T-cell (primary cell): ENCODE measurements around the gene TMEM170A. TPM values are rescaled to one million over a fixed set of nuclear protein-coding genes. Genes with fewer than 3 reads are reported as not detected.

Experiments
- ATAC-seq, 4 experiments: fragments of 200-7000 bp in 3 of 4; fragments of 150-1000 bp in 1 of 4; cut with Tn5 transposase; replicated peaks in 1 of 4; 1 replicate in 3 of 4; 2 replicates in 1 of 4; pipeline ENCODE4 v1.10.0; 2021; ENCODE audit warnings: moderate library complexity in 3 of 4, mild to moderate bottlenecking in 2 of 4, moderate number of reproducible peaks in 1 of 4
- CTCF ChIA-PET, 2 donors: fragments of 300-600 bp; sonication (Branson Sonifier 250); formaldehyde crosslinking; loops; one replicate each; lab custom pipeline; 2022; ENCODE audit warnings: antibody characterized with exemption in 2 of 2; lab: Charles Lee
- POLR2A ChIA-PET, 2 donors: fragments of 300-600 bp; sonication (Branson Sonifier 250); formaldehyde crosslinking; loops; one replicate each; lab custom pipeline; 2022; ENCODE audit warnings: antibody characterized with exemption in 2 of 2; lab: Charles Lee
- DNase-seq, 35 experiments: peaks; one replicate each; pipeline versions ENCODE4 v3.0.0 to v3.0.0-alpha.2; 2013 to 2023
- H3K27ac ChIP-seq: one replicate; pipeline ENCODE4 v1.5.1; 2013; ENCODE audit warnings: low read length
- H3K27me3 ChIP-seq, 2 experiments: replicated peaks in 1 of 2; 1 replicate in 1 of 2; 2 replicates in 1 of 2; pipeline versions ENCODE4 v1.6.1 to v1.7.0; 2013; ENCODE audit warnings: low read length in 1 of 2, mixed read lengths in 1 of 2; ENCODE audit not compliant: control insufficient read depth in 2 of 2, insufficient read depth in 2 of 2; ENCODE audit errors: extremely low read depth in 1 of 2
- H3K36me3 ChIP-seq, 2 donors: 1 replicate in 1 of 2; 2 replicates in 1 of 2; pipeline versions ENCODE4 v1.6.1 to v1.7.0; 2013; ENCODE audit warnings: low read length in 1 of 2; ENCODE audit not compliant: control insufficient read depth in 2 of 2, insufficient read depth in 1 of 2; ENCODE audit errors: extremely low read depth in 1 of 2
- H3K4me1 ChIP-seq, 2 experiments: 1 replicate in 1 of 2; 2 replicates in 1 of 2; pipeline versions ENCODE4 v1.6.1 to v1.7.0; 2013; ENCODE audit warnings: low read length in 2 of 2, mixed read lengths in 1 of 2; ENCODE audit not compliant: insufficient read depth in 2 of 2, control insufficient read depth in 1 of 2; ENCODE audit errors: extremely low read depth in 1 of 2
- H3K4me3 ChIP-seq, 2 donors: 1 replicate in 1 of 2; 2 replicates in 1 of 2; pipeline versions ENCODE4 v1.5.1 to v1.7.0; 2013; ENCODE audit warnings: mild to moderate bottlenecking in 2 of 2, low read length in 1 of 2, moderate library complexity in 1 of 2; ENCODE audit not compliant: control insufficient read depth in 1 of 2; ENCODE audit errors: extremely low read depth in 1 of 2
- H3K9me3 ChIP-seq: 2 replicates; pipeline ENCODE4 v1.7.0; 2013
- H3K27ac Mint-ChIP-seq, 2 donors: one replicate each; pipeline ENCODE4 v1.8.0; 2020 to 2021; ENCODE audit warnings: mild to moderate bottlenecking in 2 of 2, mixed read lengths in 2 of 2
- H3K27me3 Mint-ChIP-seq, 2 donors: one replicate each; pipeline ENCODE4 v1.8.0; 2021 to 2022; ENCODE audit warnings: mixed read lengths in 2 of 2
- H3K36me3 Mint-ChIP-seq: one replicate; pipeline ENCODE4 v1.8.0; 2021; ENCODE audit warnings: mixed read lengths
- H3K4me1 Mint-ChIP-seq, 3 donors: one replicate each; pipeline ENCODE4 v1.8.0; 2020 to 2022; ENCODE audit warnings: mixed read lengths in 3 of 3, mild to moderate bottlenecking in 1 of 3
- H3K4me3 Mint-ChIP-seq, 3 donors: one replicate each; pipeline ENCODE4 v1.8.0; 2020 to 2022; ENCODE audit warnings: mild to moderate bottlenecking in 3 of 3, mixed read lengths in 3 of 3, moderate library complexity in 3 of 3
- H3K9me3 Mint-ChIP-seq, 3 donors: one replicate each; pipeline ENCODE4 v1.8.0; 2020 to 2022; ENCODE audit warnings: mixed read lengths in 3 of 3
- WGBS: methylation state at CpG from one replicate; pipeline ENCODE4 v1.1.5; 2013; ENCODE audit warnings: missing lambda C conversion rate; ENCODE audit not compliant: insufficient coverage; 5-methylcytosine and 5-hydroxymethylcytosine counted together
- total RNA-seq, 35 experiments: library from RNA in 6 of 35; stranded (reverse) in 6 of 35; fragments of 120-200 nt in 1 of 35; gene quantifications; one replicate each; pipeline versions ENCODE4 v1.2.1 to v1.2.4 and lab custom pipeline; 2013 to 2026

The TMEM170A gene
- total RNA-seq, 5 donors from 2014 or later (not counting 1 experiment from before 2014, with no cell fraction given) = 37.7 to 45.8 (median 41.9) TPM

DNA sequence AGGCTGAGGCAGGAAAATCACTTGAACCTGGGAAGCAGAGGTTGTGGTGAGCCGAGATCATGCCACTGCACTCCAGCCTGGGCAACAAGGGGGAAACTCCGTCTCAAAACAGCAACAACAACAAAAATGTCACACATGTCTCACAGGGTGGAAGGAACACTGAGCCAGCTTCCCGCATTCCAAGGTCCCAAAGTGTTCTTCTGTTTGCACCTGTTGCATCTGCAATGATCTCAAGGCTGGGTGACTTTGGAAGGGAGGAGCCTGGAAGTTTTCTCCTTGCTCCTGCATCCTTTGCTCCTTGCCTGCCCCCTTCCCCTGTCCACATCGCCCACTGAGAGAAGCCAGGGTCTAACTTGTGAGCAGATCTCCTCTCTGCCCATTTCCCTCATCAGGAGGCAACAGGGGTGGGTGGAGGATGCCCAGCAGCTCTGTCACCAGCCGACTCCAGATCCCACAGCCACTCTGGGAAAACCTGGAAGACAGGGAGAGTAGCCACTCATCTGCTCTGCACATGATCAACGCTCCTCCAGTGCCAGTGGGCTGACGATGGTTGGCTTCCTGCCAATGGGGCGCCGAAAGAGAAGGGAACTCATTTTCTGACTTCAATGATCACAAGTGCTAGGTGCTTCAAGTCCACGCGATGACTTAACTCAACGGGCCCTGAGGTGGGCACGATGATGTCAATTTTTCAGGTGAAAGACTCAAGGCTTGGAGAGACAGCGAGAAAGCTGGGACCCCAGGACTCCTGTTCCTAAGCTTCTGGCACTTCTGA is 18.1 kb upstream of the TMEM170A start:
- Mint-ChIP-seq H3K27me3 (peaks cover 19 to 25% of the 10 kb centered on the region in 2 donors), H3K27ac (no peak overlapping the region), H3K4me3 (no peak overlapping the region), H3K9me3 (no peaks in the 10 kb centered on the region), H3K36me3 (no peaks in the 10 kb centered on the region), H3K4me1 (no peaks in the 10 kb centered on the region)
- Histone ChIP-seq H3K4me1 (no peaks in the 10 kb centered on the region), H3K27ac (no peak overlapping the region), H3K36me3 (no peaks in the 10 kb centered on the region), H3K4me3 (no peak overlapping the region), H3K27me3 (peaks cover 0 to 27% of the 10 kb centered on the region in 2 experiments), H3K9me3 (no peaks in the 10 kb centered on the region)
- ChIA-PET CTCF (interaction anchor here in 1 of 2 donors (1.0 kb wide), 1 partner anchor 11 kb away, joined by 3 read pairs; no protein-coding TSS in a partner anchor), POLR2A (no interaction called here)
- DNase-seq (no peak), ATAC-seq (no peak)
- WGBS = 75% methylated on average over 11 of the region's 14 CpGs

DNA sequence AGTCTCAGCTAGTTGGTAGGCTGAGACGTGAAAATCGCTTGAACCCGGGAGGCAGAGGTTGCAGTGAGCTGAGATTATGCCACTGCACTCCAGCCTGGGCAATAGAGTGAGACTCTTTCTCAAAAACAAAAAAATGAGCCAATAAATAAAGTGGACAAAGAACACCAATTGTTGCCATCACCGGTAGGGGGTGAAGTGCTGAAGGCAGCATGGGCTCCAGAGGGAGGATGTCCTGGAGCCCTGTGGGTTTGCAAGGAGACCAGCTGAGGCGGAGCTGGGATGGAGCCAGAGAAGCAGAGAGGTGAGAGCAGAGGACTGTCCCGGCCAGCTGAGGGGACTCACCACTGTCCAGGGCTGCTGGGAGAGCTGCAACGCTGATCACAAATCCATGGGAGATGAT is 17.0 kb upstream of the TMEM170A start:
- no peak for ATAC-seq
- WGBS = 86% methylated on average over 7 of the region's 7 CpGs
- CTCF ChIA-PET = interaction anchor here in 1 of 2 donors (1.0 kb wide), 1 partner anchor 10 kb away, joined by 3 read pairs; no protein-coding TSS in a partner anchor

GRCh38 chr16:75479421-75479990 is 15.0 kb upstream of the TMEM170A start:
- no peaks in the 10 kb centered on the region for H3K36me3 Mint-ChIP-seq
- Histone ChIP-seq H3K4me1 (no peaks in the 10 kb centered on the region), H3K4me3 (no peak overlapping the region), H3K27me3 (peaks cover 0 to 19% of the 10 kb centered on the region in 2 experiments), H3K27ac (no peak overlapping the region), H3K36me3 (no peaks in the 10 kb centered on the region), H3K9me3 (no peaks in the 10 kb centered on the region)
- H3K27ac Mint-ChIP-seq = no peak overlapping the region
- no peaks in the 10 kb centered on the region for H3K4me1 Mint-ChIP-seq
- H3K4me3 Mint-ChIP-seq = no peak overlapping the region
- ATAC-seq = no peak
- 97% methylated on average over 47 of the region's 47 CpGs for WGBS
- DNase-seq = no peak
- CTCF ChIA-PET = no interaction called here
- peaks cover 14 to 22% of the 10 kb centered on the region in 2 donors for H3K27me3 Mint-ChIP-seq
- H3K9me3 Mint-ChIP-seq = no peaks in the 10 kb centered on the region
- POLR2A ChIA-PET = no interaction called here

More for the DNA sequence above, 17.0 kb upstream of the TMEM170A start:
- peaks cover 0 to 27% of the 10 kb centered on the region in 2 experiments for H3K27me3 ChIP-seq
- no peaks in the 10 kb centered on the region for H3K4me1 ChIP-seq
- no peaks in the 10 kb centered on the region for H3K9me3 Mint-ChIP-seq
- no peak overlapping the region for H3K27ac ChIP-seq
- no peaks in the 10 kb centered on the region for H3K4me1 Mint-ChIP-seq
- no peak for DNase-seq
- no peaks in the 10 kb centered on the region for H3K9me3 ChIP-seq
- peaks cover 23 to 30% of the 10 kb centered on the region in 2 donors for H3K27me3 Mint-ChIP-seq
- POLR2A ChIA-PET = no interaction called here
- H3K36me3 ChIP-seq = no peaks in the 10 kb centered on the region
- no peaks in the 10 kb centered on the region for H3K36me3 Mint-ChIP-seq
- no peak overlapping the region for H3K27ac Mint-ChIP-seq
- no peak overlapping the region for H3K4me3 ChIP-seq
- H3K4me3 Mint-ChIP-seq = no peak overlapping the region

- Mint-ChIP-seq H3K36me3 (no peaks in the 10 kb centered on the region), H3K4me3 (no peak overlapping the region), H3K9me3 (no peaks in the 10 kb centered on the region), H3K27ac (no peak overlapping the region), H3K4me1 (no peaks in the 10 kb centered on the region), H3K27me3 (peaks cover 14 to 22% of the 10 kb centered on the region in 2 donors)
- Histone ChIP-seq H3K9me3 (no peaks in the 10 kb centered on the region), H3K4me3 (no peak overlapping the region), H3K27me3 (peaks cover 0 to 15% of the 10 kb centered on the region in 2 experiments), H3K27ac (no peak overlapping the region), H3K36me3 (no peaks in the 10 kb centered on the region), H3K4me1 (no peaks in the 10 kb centered on the region)
- no peak for ATAC-seq
- ChIA-PET CTCF (no interaction called here), POLR2A (no interaction called here)
- WGBS = 95% methylated on average over 65 of the region's 80 CpGs
- DNase-seq = no peak
These were observed 14.2 kb upstream of the TMEM170A start for GRCh38 chr16:75478480-75479345.

DNA sequence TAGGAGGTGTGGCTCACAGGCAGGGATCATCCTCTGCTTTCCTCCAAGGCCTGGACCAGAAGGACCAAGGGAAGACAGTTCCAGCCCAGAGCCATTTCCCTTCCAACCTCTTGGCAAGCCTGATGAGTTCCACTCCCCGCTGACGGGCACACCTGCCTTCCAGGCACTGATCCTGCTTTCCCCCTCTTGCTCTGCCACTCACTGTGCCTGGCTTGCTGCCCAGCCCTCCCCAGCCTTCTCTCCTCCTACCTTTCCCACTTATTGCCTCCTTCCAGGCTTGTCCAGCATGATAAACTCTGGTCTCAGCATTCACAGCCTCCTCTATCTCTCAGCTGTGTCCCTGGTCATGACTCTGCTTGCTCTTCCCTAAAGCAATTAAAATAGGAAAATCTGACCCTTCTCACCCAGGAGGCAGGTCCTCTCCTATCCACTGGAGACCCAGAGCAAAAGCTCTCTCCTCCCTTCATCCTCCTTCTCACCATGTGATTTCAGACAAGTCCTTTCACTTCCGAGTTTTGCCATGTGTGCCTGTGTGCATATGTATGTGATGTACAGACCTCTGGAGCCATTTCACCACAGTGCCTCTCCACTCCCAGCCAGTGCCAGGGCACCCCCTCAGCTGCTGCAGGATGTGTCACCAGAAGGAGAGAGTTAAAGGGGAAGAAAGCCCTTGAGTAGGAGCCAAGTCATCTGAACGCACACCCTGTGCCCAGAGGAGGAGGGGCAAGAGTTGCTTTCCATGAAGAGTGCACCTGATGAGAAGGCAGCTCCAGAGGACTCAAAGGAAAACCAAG is 13.4 kb upstream of the TMEM170A start:
- ChIA-PET CTCF (no interaction called here), POLR2A (no interaction called here)
- Mint-ChIP-seq H3K9me3 (no peaks in the 10 kb centered on the region), H3K4me1 (no peaks in the 10 kb centered on the region), H3K36me3 (no peaks in the 10 kb centered on the region), H3K27me3 (peaks cover 14 to 22% of the 10 kb centered on the region in 2 donors), H3K4me3 (no peak overlapping the region), H3K27ac (no peak overlapping the region)
- H3K27me3 ChIP-seq = peaks cover 0 to 15% of the 10 kb centered on the region in 2 experiments
- no peak overlapping the region for H3K27ac ChIP-seq
- 31% methylated on average over 3 of the region's 4 CpGs for WGBS
- DNase-seq (no peak), ATAC-seq (no peak)
- no peak overlapping the region for H3K4me3 ChIP-seq
- no peaks in the 10 kb centered on the region for H3K4me1 ChIP-seq
- H3K9me3 ChIP-seq = no peaks in the 10 kb centered on the region
- no peaks in the 10 kb centered on the region for H3K36me3 ChIP-seq
